GM23338 (cell line): ENCODE results near the gene TNRC18. TPM values are rescaled to one million over a fixed set of nuclear protein-coding genes. Genes with fewer than 3 reads are reported as not detected.

Source experiments
- ATAC-seq: fragments of 200-7000 bp; cut with Tn5 transposase; 3 replicates; pipeline ENCODE4 v1.9.1; 2020
- DNase-seq: peaks from one replicate; pipeline ENCODE4 v3.0.0-alpha.2; 2015; ENCODE audit warnings: low spot score
- H2AFZ ChIP-seq: fragments of 200-600 bp; sonication (generic); 2 replicates; pipeline ENCODE4 v1.8.0; 2016; ENCODE audit warnings: antibody characterized with exemption, mild to moderate bottlenecking, moderate library complexity
- H3F3A ChIP-seq: fragments of 200-600 bp; sonication (generic); replicated peaks from 2 replicates; pipeline ENCODE4 v1.8.0; 2017; ENCODE audit warnings: antibody characterized with exemption, mixed run types, low read depth
- H3K27ac ChIP-seq: fragments of 200-600 bp; sonication (generic); 2 replicates; pipeline ENCODE4 v1.6.1; 2016; ENCODE audit warnings: low read depth
- H3K27me3 ChIP-seq: fragments of 200-600 bp; sonication (generic); 2 replicates; pipeline ENCODE4 v1.8.0; 2016; ENCODE audit warnings: mild to moderate bottlenecking, mixed run types, moderate library complexity; ENCODE audit not compliant: insufficient read depth
- H3K36me3 ChIP-seq: fragments of 200-600 bp; sonication (generic); 2 replicates; pipeline ENCODE4 v1.8.0; 2016; ENCODE audit warnings: mild to moderate bottlenecking; ENCODE audit not compliant: insufficient read depth
- H3K4me1 ChIP-seq: fragments of 200-600 bp; sonication (generic); 2 replicates; pipeline ENCODE4 v1.8.0; 2016; ENCODE audit warnings: mild to moderate bottlenecking, moderate library complexity; ENCODE audit not compliant: insufficient read depth
- H3K4me2 ChIP-seq: fragments of 200-600 bp; sonication (generic); 2 replicates; pipeline ENCODE4 v1.7.1; 2017; ENCODE audit warnings: mixed run types
- H3K4me3 ChIP-seq: fragments of 200-600 bp; sonication (generic); 2 replicates; pipeline ENCODE4 v1.6.1; 2016; ENCODE audit warnings: mixed run types
- H3K79me2 ChIP-seq: fragments of 200-600 bp; sonication (generic); replicated peaks from 2 replicates; pipeline ENCODE4 v1.8.0; 2017; ENCODE audit warnings: mild to moderate bottlenecking; ENCODE audit not compliant: insufficient read depth
- H3K9me2 ChIP-seq: fragments of 200-600 bp; sonication (generic); 2 replicates; pipeline ENCODE4 v1.8.0; 2017; ENCODE audit not compliant: insufficient read depth
- H4K20me1 ChIP-seq: fragments of 200-600 bp; sonication (generic); replicated peaks from 2 replicates; pipeline ENCODE4 v1.8.0; 2017; ENCODE audit warnings: mild to moderate bottlenecking; ENCODE audit not compliant: insufficient read depth
- H3K27ac Mint-ChIP-seq: 2 replicates; pipeline ENCODE4 v1.8.0; 2020; ENCODE audit warnings: inconsistent platforms, mild to moderate bottlenecking, moderate library complexity, mixed read lengths
- H3K27me3 Mint-ChIP-seq: 3 replicates; pipeline ENCODE4 v1.8.0; 2022; ENCODE audit warnings: low read depth, mild to moderate bottlenecking, moderate library complexity, mixed read lengths, inconsistent platforms; ENCODE audit not compliant: insufficient read depth, poor library complexity
- H3K36me3 Mint-ChIP-seq: 3 replicates; pipeline ENCODE4 v1.8.0; 2021; ENCODE audit warnings: low read depth, mild to moderate bottlenecking, inconsistent platforms, moderate library complexity, mixed read lengths
- H3K4me1 Mint-ChIP-seq: 3 replicates; pipeline ENCODE4 v1.8.0; 2020; ENCODE audit warnings: mild to moderate bottlenecking, inconsistent platforms, mixed read lengths
- H3K4me3 Mint-ChIP-seq: 3 replicates; pipeline ENCODE4 v1.8.0; 2021; ENCODE audit warnings: moderate library complexity, mild to moderate bottlenecking, inconsistent platforms, mixed read lengths
- H3K9me3 Mint-ChIP-seq: 3 replicates; pipeline ENCODE4 v1.8.0; 2020; ENCODE audit warnings: moderate library complexity, mild to moderate bottlenecking, inconsistent platforms, mixed read lengths
- CREB1 ChIP-seq: fragments of 250-450 bp; sonication (Bioruptor Pico); IDR thresholded peaks from 2 replicates; pipeline ENCODE4 v1.5.0; 2020; ENCODE audit warnings: low read depth, mild to moderate bottlenecking, moderate library complexity
- CTCF ChIP-seq, 2 experiments: fragments of 200-600 bp in 1 of 2; sonication (generic) in 1 of 2; conservative IDR thresholded peaks; 2 replicates each; pipeline versions ENCODE4 v1.5.1 to v1.6.1; 2016 to 2017; ENCODE audit warnings: antibody characterized with exemption in 2 of 2, low read depth in 2 of 2, mild to moderate bottlenecking in 2 of 2, moderate library complexity in 1 of 2
- EZH2 ChIP-seq: fragments of 200-600 bp; sonication (generic); IDR thresholded peaks from one replicate; pipeline ENCODE4 v1.8.0; 2017; ENCODE audit warnings: antibody characterized with exemption, mild to moderate bottlenecking, low read depth; ENCODE audit not compliant: unreplicated experiment
- EZH2phosphoT487 ChIP-seq: fragments of 200-600 bp; sonication (generic); IDR thresholded peaks from one replicate; pipeline ENCODE4 v1.8.1; 2018; ENCODE audit warnings: antibody characterized with exemption; ENCODE audit not compliant: unreplicated experiment
- JUNB ChIP-seq: IDR thresholded peaks from one replicate; pipeline ENCODE4 v1.6.1; 2016; ENCODE audit warnings: antibody characterized with exemption; ENCODE audit not compliant: unreplicated experiment
- NANOG ChIP-seq: IDR thresholded peaks from 2 replicates; pipeline ENCODE4 v1.6.1; 2016; ENCODE audit warnings: antibody characterized with exemption, borderline replicate concordance
- POLR2AphosphoS5 ChIP-seq: IDR thresholded peaks from 2 replicates; pipeline ENCODE4 v1.6.1; 2016; ENCODE audit warnings: antibody characterized with exemption, low read depth
- REST ChIP-seq: IDR thresholded peaks from one replicate; pipeline ENCODE4 v1.6.1; 2018; ENCODE audit warnings: antibody characterized with exemption; ENCODE audit not compliant: unreplicated experiment
- STAT1 ChIP-seq: IDR thresholded peaks from one replicate; pipeline ENCODE4 v1.6.1; 2016; ENCODE audit warnings: antibody characterized with exemption; ENCODE audit not compliant: unreplicated experiment
- ZNF114 ChIP-seq: fragments of 250-450 bp; sonication (Bioruptor Pico); IDR thresholded peaks from 2 replicates; pipeline ENCODE4 v1.5.0; 2020; ENCODE audit warnings: mild to moderate bottlenecking, moderate library complexity
- ZNF331 ChIP-seq: fragments of 250-450 bp; sonication (Bioruptor Pico); IDR thresholded peaks from 2 replicates; pipeline ENCODE4 v1.5.0; 2020; ENCODE audit warnings: low read depth, mild to moderate bottlenecking, moderate library complexity
- ZNF462 ChIP-seq: fragments of 250-450 bp; sonication (Bioruptor Pico); IDR thresholded peaks from 2 replicates; pipeline ENCODE4 v1.5.0; 2020; ENCODE audit warnings: mild to moderate bottlenecking, moderate library complexity
- polyA plus RNA-seq: library from polyadenylated mRNA; unstranded; fragments of >200 nt; fragmentation: Nextera tagmentation; extraction: Ambion mirVana; gene quantifications from 2 replicates; pipeline ENCODE4 v1.2.1, GENCODE V29; 2016
- total RNA-seq: library from RNA; depleted of rRNA; stranded (reverse); fragments of >200 nt; shearing (Covaris generic); gene quantifications from 2 replicates; pipeline ENCODE4 v1.2.3, GENCODE V29; 2014
- TF ChIP-seq, protein P1 (sequence below): IDR thresholded peaks from 2 replicates; pipeline ENCODE4 v1.6.1; 2016; ENCODE audit warnings: antibody characterized with exemption

Gene TNRC18
- total and polyA plus RNA-seq, 2 experiments from 2014 or later, result 2.1 to 17.5 TPM

DNA sequence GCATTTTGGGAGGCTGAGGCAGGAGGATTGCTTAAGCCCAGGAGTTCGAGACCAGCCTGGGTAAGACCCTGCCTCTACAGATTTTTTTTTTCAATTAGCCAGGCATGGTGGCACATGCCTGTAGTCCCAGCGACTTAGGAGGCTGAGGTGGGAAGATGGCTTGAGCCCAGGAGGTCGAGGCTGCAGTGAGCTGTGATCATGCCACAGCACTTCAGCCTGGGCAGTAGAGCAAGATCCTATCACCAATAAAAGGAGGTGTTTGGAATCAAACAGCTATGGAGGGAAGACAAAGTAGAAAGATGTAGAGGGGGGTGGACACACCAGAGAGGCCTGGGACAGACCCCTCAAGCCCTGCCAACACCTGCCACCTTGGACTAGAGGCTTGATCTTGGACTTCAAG, 9.1 kb upstream of the TNRC18 start:
- H3K79me2 ChIP-seq, result no peaks in the 10 kb centered on the region
- no peak overlapping the region for H2AFZ ChIP-seq
- H3K9me2 ChIP-seq, result no peaks in the 10 kb centered on the region
- H4K20me1 ChIP-seq, result no peaks in the 10 kb centered on the region; the same call in 1 of the 2 replicates
- no peak overlapping the region for H3K27ac ChIP-seq
- H3K36me3 ChIP-seq, result no peaks in the 10 kb centered on the region
- H3K27me3 ChIP-seq, result peaks cover 55% of the 10 kb centered on the region
- peaks cover 5% of the 10 kb centered on the region for H3F3A ChIP-seq
- H3K4me2 ChIP-seq, result no peak overlapping the region
- H3K4me3 ChIP-seq, result no peak overlapping the region
- Mint-ChIP-seq H3K36me3 (peaks cover 22% of the 10 kb centered on the region), H3K27me3 (peaks cover 55% of the 10 kb centered on the region), H3K4me3 (no peak overlapping the region; the same call in 2 of the 3 replicates), H3K9me3 (peaks cover 27% of the 10 kb centered on the region), H3K4me1 (peaks cover 18% of the 10 kb centered on the region), H3K27ac (no peak overlapping the region)
- no peak for TF ChIP-seq REST
- TF ChIP-seq CREB1 (CRISPR knock-in tag), result no peak
- TF ChIP-seq ZNF331 (CRISPR knock-in tag), result no peak
- TF ChIP-seq STAT1, result no peak
- TF ChIP-seq EZH2, result no peak
- TF ChIP-seq, protein P1, sequence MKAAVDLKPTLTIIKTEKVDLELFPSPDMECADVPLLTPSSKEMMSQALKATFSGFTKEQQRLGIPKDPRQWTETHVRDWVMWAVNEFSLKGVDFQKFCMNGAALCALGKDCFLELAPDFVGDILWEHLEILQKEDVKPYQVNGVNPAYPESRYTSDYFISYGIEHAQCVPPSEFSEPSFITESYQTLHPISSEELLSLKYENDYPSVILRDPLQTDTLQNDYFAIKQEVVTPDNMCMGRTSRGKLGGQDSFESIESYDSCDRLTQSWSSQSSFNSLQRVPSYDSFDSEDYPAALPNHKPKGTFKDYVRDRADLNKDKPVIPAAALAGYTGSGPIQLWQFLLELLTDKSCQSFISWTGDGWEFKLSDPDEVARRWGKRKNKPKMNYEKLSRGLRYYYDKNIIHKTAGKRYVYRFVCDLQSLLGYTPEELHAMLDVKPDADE, result no peak
- no peak for TF ChIP-seq JUNB
- no peak for TF ChIP-seq ZNF462 (CRISPR knock-in tag)
- TF ChIP-seq EZH2phosphoT487, result no peak
- no peak for TF ChIP-seq CTCF (conservative IDR thresholded peaks at IDR 0.05; ENCODE audit: low read depth in 2 of 2)
- TF ChIP-seq ZNF114 (CRISPR knock-in tag), result no peak
- TF ChIP-seq POLR2AphosphoS5, result no peak
- TF ChIP-seq NANOG, result no peak
- DNase-seq (no peak), ATAC-seq (no peak)
- H3K4me1 ChIP-seq, result peaks cover 10% of the 10 kb centered on the region; the same call in 1 of the 2 replicates
